Measurements from ENCODE around the gene TBX5.

Gene TBX5

GRCh38 chr12:114342656-114343055 lies 63.3 kb downstream of the TBX5 start:
- Histone ChIP-seq H3K27me3 (ENCODE audit: control insufficient read depth, low read length) (no peaks in the 10 kb centered on the region), H4K20me1 (ENCODE audit: control insufficient read depth, insufficient read depth, low read depth, low read length) (no peaks in the 10 kb centered on the region), H3K9me3 (ENCODE audit: control insufficient read depth, insufficient read depth, low read length) (no peaks in the 10 kb centered on the region), H3K4me2 (ENCODE audit: low read length) (no peak overlapping the region), H3F3A (ENCODE audit: control insufficient read depth, insufficient read depth) (no peaks in the 10 kb centered on the region), H3K36me3 (ENCODE audit: control insufficient read depth, low read length) (no peaks in the 10 kb centered on the region), H3K27ac (ENCODE audit: low read depth, low read length) (no peak overlapping the region), H3K9me2 (replicated peaks; ENCODE audit: control insufficient read depth, low read length) (no peaks in the 10 kb centered on the region), H3K79me2 (ENCODE audit: control insufficient read depth, low read length) (no peaks in the 10 kb centered on the region), H3K4me3 (ENCODE audit: low read length) (no peak overlapping the region), H3K4me1 (ENCODE audit: control insufficient read depth, low read length) (no peaks in the 10 kb centered on the region)
- TF ChIP-seq EZH2phosphoT487 (IDR thresholded peaks at IDR 0.05; ENCODE audit: borderline replicate concordance, low read length) (no peak), CTCF (IDR thresholded peaks at IDR 0.05; ENCODE audit: low read depth, low read length, poor library complexity, severe bottlenecking) (no peak)

- H3F3A ChIP-seq (ENCODE audit: control insufficient read depth, insufficient read depth): no peaks in the 10 kb centered on the region
- H3K27ac ChIP-seq (ENCODE audit: low read depth, low read length): no peak overlapping the region
- H3K4me2 ChIP-seq (ENCODE audit: low read length): no peak overlapping the region
- no peaks in the 10 kb centered on the region for H4K20me1 ChIP-seq (ENCODE audit: control insufficient read depth, insufficient read depth, low read depth, low read length)
- no peak overlapping the region for H3K4me3 ChIP-seq (ENCODE audit: low read length)
- no peaks in the 10 kb centered on the region for H3K27me3 ChIP-seq (ENCODE audit: control insufficient read depth, low read length)
- H3K79me2 ChIP-seq (ENCODE audit: control insufficient read depth, low read length): no peaks in the 10 kb centered on the region
- H3K9me3 ChIP-seq (ENCODE audit: control insufficient read depth, insufficient read depth, low read length): no peaks in the 10 kb centered on the region
- no peaks in the 10 kb centered on the region for H3K4me1 ChIP-seq (ENCODE audit: control insufficient read depth, low read length)
- TF ChIP-seq EZH2phosphoT487 (IDR thresholded peaks at IDR 0.05; ENCODE audit: borderline replicate concordance, low read length) (no peak), CTCF (IDR thresholded peaks at IDR 0.05; ENCODE audit: low read depth, low read length, poor library complexity, severe bottlenecking) (no peak)
- no peaks in the 10 kb centered on the region for H3K36me3 ChIP-seq (ENCODE audit: control insufficient read depth, low read length)
- no peaks in the 10 kb centered on the region for H3K9me2 ChIP-seq (replicated peaks; ENCODE audit: control insufficient read depth, low read length)
These were observed 64.3 kb downstream of the TBX5 start for GRCh38 chr12:114341635-114342034.

GRCh38 chr12:114340231-114340630 lies 65.7 kb downstream of the TBX5 start:
- Histone ChIP-seq H3K27me3 (ENCODE audit: control insufficient read depth, low read length) (no peaks in the 10 kb centered on the region), H3K36me3 (ENCODE audit: control insufficient read depth, low read length) (no peaks in the 10 kb centered on the region)

More at GRCh38 chr12:114340231-114340630, 65.7 kb downstream of the TBX5 start:
- Histone ChIP-seq H4K20me1 (ENCODE audit: control insufficient read depth, insufficient read depth, low read depth, low read length) (no peaks in the 10 kb centered on the region), H3K27ac (ENCODE audit: low read depth, low read length) (no peak overlapping the region), H3K4me1 (ENCODE audit: control insufficient read depth, low read length) (no peaks in the 10 kb centered on the region), H3K9me3 (ENCODE audit: control insufficient read depth, insufficient read depth, low read length) (no peaks in the 10 kb centered on the region), H3K4me3 (ENCODE audit: low read length) (no peak overlapping the region), H3K79me2 (ENCODE audit: control insufficient read depth, low read length) (no peaks in the 10 kb centered on the region), H3F3A (ENCODE audit: control insufficient read depth, insufficient read depth) (no peaks in the 10 kb centered on the region), H3K4me2 (ENCODE audit: low read length) (no peak overlapping the region), H3K9me2 (replicated peaks; ENCODE audit: control insufficient read depth, low read length) (no peaks in the 10 kb centered on the region)
- TF ChIP-seq CTCF (IDR thresholded peaks at IDR 0.05; ENCODE audit: low read depth, low read length, poor library complexity, severe bottlenecking) (no peak), EZH2phosphoT487 (IDR thresholded peaks at IDR 0.05; ENCODE audit: borderline replicate concordance, low read length) (no peak)

Measured in DOHH2 (cell line).